ENCODE measurements around the gene PELI2.
"Not testable (repeated sequence)": the region's sequence is repeated elsewhere in the genome, so short reads cannot be mapped to it uniquely, and the experiment has no call there.

Gene PELI2

DNA sequence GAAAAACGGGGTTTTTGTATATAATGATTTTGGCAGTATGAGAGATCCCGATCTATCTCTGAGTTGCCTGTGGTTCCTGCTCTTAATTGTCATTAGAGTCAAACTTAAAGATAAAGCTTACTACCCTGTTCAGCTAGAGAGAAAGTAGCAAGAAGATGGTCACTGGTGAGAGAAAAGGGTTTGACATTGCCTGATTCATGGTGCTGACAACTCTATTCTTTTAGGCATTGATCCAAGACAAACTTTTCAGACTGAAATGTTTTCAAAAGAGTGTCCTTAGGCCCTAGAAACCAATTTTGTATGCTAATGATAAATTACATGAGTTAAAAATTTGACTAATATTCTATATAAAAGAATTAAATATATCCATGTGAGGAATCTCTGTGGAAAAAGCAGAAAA lies 35.1 kb downstream of the PELI2 start:
- WGBS (ENCODE audit: insufficient coverage, insufficient read length): 100% methylated on average over 1 of the region's 2 CpGs
- Histone ChIP-seq H3K9me3 (ENCODE audit: control insufficient read depth, insufficient read depth, low read length) (no peaks in the 10 kb centered on the region), H3K27me3 (ENCODE audit: control insufficient read depth, insufficient read depth, low read length) (no peaks in the 10 kb centered on the region), H3K36me3 (ENCODE audit: control insufficient read depth, insufficient read depth, low read length) (no peaks in the 10 kb centered on the region), H3K27ac (ENCODE audit: low read length) (no peak overlapping the region), H3K4me1 (ENCODE audit: control insufficient read depth, insufficient read depth, low read length) (peaks cover 5% of the 10 kb centered on the region), H3K4me3 (ENCODE audit: low read length) (no peak overlapping the region)
- no peak for DNase-seq (ENCODE audit: low read depth, low spot score)

DNA sequence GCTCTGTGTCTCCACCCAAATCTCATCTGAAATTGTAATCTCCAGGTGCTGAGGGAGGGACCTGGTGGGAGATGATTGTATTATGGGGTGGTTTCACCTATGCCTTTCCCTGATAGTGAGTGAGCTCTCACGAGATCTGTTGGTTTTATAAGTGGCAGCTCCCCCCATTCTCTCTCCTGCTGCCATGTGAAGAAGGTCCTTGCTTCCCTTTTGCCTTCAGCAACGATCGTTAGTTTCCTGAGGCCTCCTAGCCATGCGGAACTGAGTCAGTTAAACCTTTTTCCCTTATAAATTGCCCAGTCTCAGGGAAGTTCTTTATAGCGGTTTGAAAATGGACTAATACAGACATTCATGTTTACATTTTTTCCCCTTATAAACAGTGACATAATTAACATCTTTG lies 36.1 kb downstream of the PELI2 start:
- H3K9me3 ChIP-seq (ENCODE audit: control insufficient read depth, insufficient read depth, low read length): no peaks in the 10 kb centered on the region
- H3K27ac ChIP-seq (ENCODE audit: low read length): no peak overlapping the region
- H3K27me3 ChIP-seq (ENCODE audit: control insufficient read depth, insufficient read depth, low read length): no peaks in the 10 kb centered on the region
- DNase-seq (ENCODE audit: low read depth, low spot score): no peak
- no CpG with 5 or more reads among the region's 5 CpGs for WGBS (ENCODE audit: insufficient coverage, insufficient read length)
- no peak overlapping the region for H3K4me3 ChIP-seq (ENCODE audit: low read length)
- H3K36me3 ChIP-seq (ENCODE audit: control insufficient read depth, insufficient read depth, low read length): no peaks in the 10 kb centered on the region
- H3K4me1 ChIP-seq (ENCODE audit: control insufficient read depth, insufficient read depth, low read length): no peaks in the 10 kb centered on the region; the same call in 1 of the 2 replicates

DNA sequence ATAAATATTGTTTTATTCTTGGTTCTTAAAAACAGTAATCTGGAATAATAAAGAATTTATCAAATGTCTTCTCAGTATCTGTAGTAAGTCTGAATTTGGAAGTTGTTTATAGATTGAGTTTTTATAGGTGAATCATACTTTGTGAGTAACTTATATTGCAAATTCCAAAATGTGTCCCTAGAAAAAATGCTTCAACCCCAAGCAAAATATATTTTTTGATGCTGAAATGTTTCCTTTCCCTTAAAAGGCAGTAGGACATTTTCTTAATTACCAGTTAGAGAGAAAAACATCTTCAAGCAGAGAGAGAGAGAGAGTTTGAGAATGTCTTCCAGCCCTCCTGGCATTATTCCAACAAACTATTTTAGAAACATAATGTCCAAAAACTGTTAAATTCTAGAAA lies 37.9 kb downstream of the PELI2 start:
- Histone ChIP-seq H3K4me3 (ENCODE audit: low read length) (no peak overlapping the region), H3K9me3 (ENCODE audit: control insufficient read depth, insufficient read depth, low read length) (no peaks in the 10 kb centered on the region), H3K4me1 (ENCODE audit: control insufficient read depth, insufficient read depth, low read length) (no peaks in the 10 kb centered on the region), H3K27me3 (ENCODE audit: control insufficient read depth, insufficient read depth, low read length) (no peaks in the 10 kb centered on the region), H3K36me3 (ENCODE audit: control insufficient read depth, insufficient read depth, low read length) (no peaks in the 10 kb centered on the region), H3K27ac (ENCODE audit: low read length) (no peak overlapping the region)
- DNase-seq (ENCODE audit: low read depth, low spot score): no peak

GRCh38 chr14:56159066-56159465 lies 40.9 kb downstream of the PELI2 start:
- no peaks in the 10 kb centered on the region for H3K4me1 ChIP-seq (ENCODE audit: control insufficient read depth, insufficient read depth, low read length)
- no peak overlapping the region for H3K4me3 ChIP-seq (ENCODE audit: low read length)
- no peak overlapping the region for H3K27ac ChIP-seq (ENCODE audit: low read length)
- no CpG with 5 or more reads among the region's 4 CpGs for WGBS (ENCODE audit: insufficient coverage, insufficient read length)
- H3K27me3 ChIP-seq (ENCODE audit: control insufficient read depth, insufficient read depth, low read length): no peaks in the 10 kb centered on the region
- H3K36me3 ChIP-seq (ENCODE audit: control insufficient read depth, insufficient read depth, low read length): no peaks in the 10 kb centered on the region
- DNase-seq (ENCODE audit: low read depth, low spot score): no peak
- H3K9me3 ChIP-seq (ENCODE audit: control insufficient read depth, insufficient read depth, low read length): no peaks in the 10 kb centered on the region

- WGBS (ENCODE audit: insufficient coverage, insufficient read length): no CpG with 5 or more reads among the region's 2 CpGs
- Histone ChIP-seq H3K27me3 (ENCODE audit: control insufficient read depth, insufficient read depth, low read length) (no peaks in the 10 kb centered on the region), H3K4me1 (ENCODE audit: control insufficient read depth, insufficient read depth, low read length) (no peaks in the 10 kb centered on the region), H3K36me3 (ENCODE audit: control insufficient read depth, insufficient read depth, low read length) (no peaks in the 10 kb centered on the region), H3K9me3 (ENCODE audit: control insufficient read depth, insufficient read depth, low read length) (no peaks in the 10 kb centered on the region), H3K27ac (ENCODE audit: low read length) (no peak overlapping the region), H3K4me3 (ENCODE audit: low read length) (no peak overlapping the region)
- no peak for DNase-seq (ENCODE audit: low read depth, low spot score)
These were observed 41.9 kb downstream of the PELI2 start for GRCh38 chr14:56160088-56160487.

DNA sequence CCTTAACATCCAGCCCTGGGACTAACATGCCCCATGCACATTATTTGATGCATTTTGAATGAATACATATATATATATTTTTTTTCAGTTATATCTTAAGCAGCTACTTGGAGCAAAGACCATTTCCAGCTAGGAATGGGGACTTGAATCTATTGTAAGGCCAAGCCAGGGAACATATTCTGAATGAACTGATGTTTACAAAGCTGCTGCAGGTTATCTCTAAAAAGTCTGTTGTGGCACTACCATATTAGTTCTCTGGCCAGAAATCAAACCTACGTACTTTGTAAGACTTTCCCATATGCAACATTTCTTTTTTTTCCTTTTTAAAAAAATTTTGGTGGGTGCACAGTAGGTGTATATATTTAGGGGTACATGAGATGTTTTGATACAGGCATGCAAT lies 43.4 kb downstream of the PELI2 start:
- Histone ChIP-seq H3K27me3 (ENCODE audit: control insufficient read depth, insufficient read depth, low read length) (no peaks in the 10 kb centered on the region), H3K4me1 (ENCODE audit: control insufficient read depth, insufficient read depth, low read length) (no peaks in the 10 kb centered on the region), H3K27ac (ENCODE audit: low read length) (no peak overlapping the region), H3K4me3 (ENCODE audit: low read length) (no peak overlapping the region), H3K9me3 (ENCODE audit: control insufficient read depth, insufficient read depth, low read length) (no peaks in the 10 kb centered on the region), H3K36me3 (ENCODE audit: control insufficient read depth, insufficient read depth, low read length) (no peaks in the 10 kb centered on the region)
- WGBS (ENCODE audit: insufficient coverage, insufficient read length): no CpG with 5 or more reads among the region's 1 CpG
- no peak for DNase-seq (ENCODE audit: low read depth, low spot score)

GRCh38 chr14:56162476-56162875 lies 44.3 kb downstream of the PELI2 start:
- no peaks in the 10 kb centered on the region for H3K4me1 ChIP-seq (ENCODE audit: control insufficient read depth, insufficient read depth, low read length)
- H3K36me3 ChIP-seq (ENCODE audit: control insufficient read depth, insufficient read depth, low read length): no peaks in the 10 kb centered on the region
- H3K9me3 ChIP-seq (ENCODE audit: control insufficient read depth, insufficient read depth, low read length): no peaks in the 10 kb centered on the region
- no peak overlapping the region for H3K27ac ChIP-seq (ENCODE audit: low read length)
- WGBS (ENCODE audit: insufficient coverage, insufficient read length): no CpG with 5 or more reads among the region's 2 CpGs
- DNase-seq (ENCODE audit: low read depth, low spot score): no peak
- no peaks in the 10 kb centered on the region for H3K27me3 ChIP-seq (ENCODE audit: control insufficient read depth, insufficient read depth, low read length)
- no peak overlapping the region for H3K4me3 ChIP-seq (ENCODE audit: low read length)

DNA sequence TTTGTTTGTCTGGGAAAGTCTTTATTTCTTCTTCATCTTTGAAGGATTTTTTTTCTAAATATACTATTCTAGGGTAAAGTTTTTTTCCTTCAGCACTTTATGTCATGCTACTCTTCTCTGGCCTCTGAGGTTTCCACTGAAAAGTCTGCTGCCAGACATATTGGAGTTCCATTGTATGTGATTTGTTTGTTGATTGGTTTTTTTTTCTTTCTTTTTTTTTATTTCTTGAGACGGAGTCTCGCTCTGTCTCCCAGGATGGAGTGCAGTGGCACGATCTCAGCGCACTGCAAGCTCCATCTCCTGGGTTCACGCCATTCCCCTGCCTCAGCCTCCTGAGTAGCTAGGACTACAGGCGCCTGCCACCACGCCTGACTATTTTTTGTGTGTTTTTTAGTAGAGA lies 48.4 kb downstream of the PELI2 start:
- not testable (repeated sequence) for H3K27me3 ChIP-seq (ENCODE audit: control insufficient read depth, insufficient read depth, low read length); H3K9me3 ChIP-seq (ENCODE audit: control insufficient read depth, insufficient read depth, low read length); DNase-seq (ENCODE audit: low read depth, low spot score); H3K4me1 ChIP-seq (ENCODE audit: control insufficient read depth, insufficient read depth, low read length); H3K36me3 ChIP-seq (ENCODE audit: control insufficient read depth, insufficient read depth, low read length); H3K4me3 ChIP-seq (ENCODE audit: low read length); H3K27ac ChIP-seq (ENCODE audit: low read length)
- no CpG with 5 or more reads among the region's 7 CpGs for WGBS (ENCODE audit: insufficient coverage, insufficient read length)

DNA sequence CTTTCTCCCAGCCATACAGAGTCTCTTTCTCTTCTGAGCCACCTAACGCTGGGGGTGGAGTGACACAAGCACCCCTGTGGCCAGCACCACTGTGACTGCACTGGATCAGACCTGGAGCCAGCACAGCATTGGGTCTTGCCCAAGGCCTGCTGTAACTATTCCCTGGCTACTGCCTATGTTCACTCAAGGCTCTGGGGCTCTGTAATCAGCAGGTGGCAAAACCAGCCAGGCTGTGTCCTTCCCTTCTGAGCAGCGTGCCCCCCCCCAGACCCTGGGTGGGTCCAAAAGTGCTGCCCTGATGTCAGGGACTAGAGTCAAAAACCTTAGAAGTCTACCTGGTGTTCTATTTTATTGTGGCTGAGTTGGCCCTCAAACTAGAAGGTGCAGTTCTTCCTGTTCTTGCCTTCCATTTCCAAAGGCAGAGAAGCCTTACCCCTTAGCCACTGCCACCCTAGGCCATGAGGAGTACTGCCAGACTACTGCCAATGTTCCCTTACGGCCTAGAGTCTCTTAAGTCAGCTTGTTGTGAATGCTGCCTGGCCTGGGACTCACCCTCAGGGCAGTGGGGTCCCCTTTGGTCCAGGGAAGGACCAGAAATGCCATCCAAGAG lies 49.9 kb downstream of the PELI2 start:
- H3K27me3 ChIP-seq (ENCODE audit: control insufficient read depth, insufficient read depth, low read length): no peaks in the 10 kb centered on the region
- no peaks in the 10 kb centered on the region; the same call in 1 of the 2 replicates for H3K4me1 ChIP-seq (ENCODE audit: control insufficient read depth, insufficient read depth, low read length)
- H3K4me3 ChIP-seq (ENCODE audit: low read length): no peak overlapping the region
- no peak for DNase-seq (ENCODE audit: low read depth, low spot score)
- H3K9me3 ChIP-seq (ENCODE audit: control insufficient read depth, insufficient read depth, low read length): no peaks in the 10 kb centered on the region
- H3K27ac ChIP-seq (ENCODE audit: low read length): no peak overlapping the region
- no peaks in the 10 kb centered on the region for H3K36me3 ChIP-seq (ENCODE audit: control insufficient read depth, insufficient read depth, low read length)
- WGBS (ENCODE audit: insufficient coverage, insufficient read length): no CpG with 5 or more reads among the region's 3 CpGs

- no peak for DNase-seq (ENCODE audit: low read depth, low spot score)
- no peak overlapping the region for H3K4me3 ChIP-seq (ENCODE audit: low read length)
- H3K27me3 ChIP-seq (ENCODE audit: control insufficient read depth, insufficient read depth, low read length): no peaks in the 10 kb centered on the region
- no peak overlapping the region for H3K27ac ChIP-seq (ENCODE audit: low read length)
- H3K4me1 ChIP-seq (ENCODE audit: control insufficient read depth, insufficient read depth, low read length): no peaks in the 10 kb centered on the region; the same call in 1 of the 2 replicates
- no peaks in the 10 kb centered on the region for H3K9me3 ChIP-seq (ENCODE audit: control insufficient read depth, insufficient read depth, low read length)
- H3K36me3 ChIP-seq (ENCODE audit: control insufficient read depth, insufficient read depth, low read length): no peaks in the 10 kb centered on the region
- no CpG with 5 or more reads among the region's 6 CpGs for WGBS (ENCODE audit: insufficient coverage, insufficient read length)
These were observed 51.8 kb downstream of the PELI2 start for GRCh38 chr14:56170028-56170427.

- Histone ChIP-seq H3K27me3 (ENCODE audit: control insufficient read depth, insufficient read depth, low read length) (no peaks in the 10 kb centered on the region), H3K36me3 (ENCODE audit: control insufficient read depth, insufficient read depth, low read length) (no peaks in the 10 kb centered on the region)
- no CpG with 5 or more reads among the region's 7 CpGs for WGBS (ENCODE audit: insufficient coverage, insufficient read length)
These were observed 52.7 kb downstream of the PELI2 start for GRCh38 chr14:56170877-56171422.

More at GRCh38 chr14:56170877-56171422, 52.7 kb downstream of the PELI2 start:
- Histone ChIP-seq H3K4me1 (ENCODE audit: control insufficient read depth, insufficient read depth, low read length) (no peaks in the 10 kb centered on the region; the same call in 1 of the 2 replicates), H3K4me3 (ENCODE audit: low read length) (no peak overlapping the region), H3K27ac (ENCODE audit: low read length) (no peak overlapping the region), H3K9me3 (ENCODE audit: control insufficient read depth, insufficient read depth, low read length) (no peaks in the 10 kb centered on the region)
- DNase-seq (ENCODE audit: low read depth, low spot score): no peak
